SK-N-SH (cell line): ENCODE data around the gene GAB2.

Experiments used
- CHD2 ChIP-seq: fragments of 150-350 bp; IDR thresholded peaks from 2 replicates; pipeline ENCODE4 v1.6.1; 2018; ENCODE audit warnings: low read length; ENCODE audit not compliant: partially characterized antibody
- CTCF ChIP-seq: fragments of 200-600 bp; sonication (generic); IDR thresholded peaks from 2 replicates; pipeline ENCODE4 v1.6.1; 2017; ENCODE audit warnings: antibody characterized with exemption, mild to moderate bottlenecking, moderate library complexity
- EP300 ChIP-seq, 2 experiments: IDR thresholded peaks; 2 replicates each; pipeline versions ENCODE4 v1.4.0 to v1.6.1; 2012; ENCODE audit warnings: borderline replicate concordance in 1 of 2, low read depth in 1 of 2, low read length in 1 of 2
- MEF2A ChIP-seq: IDR thresholded peaks from 2 replicates; pipeline ENCODE4 v1.4.0; 2012; ENCODE audit warnings: low read depth, borderline replicate concordance
- NRF1 ChIP-seq: IDR thresholded peaks from 2 replicates; pipeline ENCODE4 v1.6.1; 2012; ENCODE audit warnings: low read depth, mild to moderate bottlenecking, low read length
- POLR2AphosphoS5 ChIP-seq: IDR thresholded peaks from 2 replicates; pipeline ENCODE4 v1.6.1; 2012; ENCODE audit warnings: low read depth, low read length
- RAD21 ChIP-seq: IDR thresholded peaks from 2 replicates; pipeline ENCODE4 v1.6.1; 2012; ENCODE audit warnings: mild to moderate bottlenecking, low read length
- REST ChIP-seq: IDR thresholded peaks from 2 replicates; pipeline ENCODE4 v1.6.1; 2012; ENCODE audit warnings: mild to moderate bottlenecking, low read depth, low read length, moderate library complexity
- SIN3A ChIP-seq: IDR thresholded peaks from 2 replicates; pipeline ENCODE4 v1.6.1; 2012; ENCODE audit warnings: low read depth, mild to moderate bottlenecking, low read length, moderate library complexity, borderline replicate concordance
- TCF12 ChIP-seq: IDR thresholded peaks from 2 replicates; pipeline ENCODE4 v1.4.0; 2012
- USF1 ChIP-seq: IDR thresholded peaks from 2 replicates; pipeline ENCODE4 v1.4.0; 2012; ENCODE audit warnings: low read depth, borderline replicate concordance

- TF ChIP-seq REST = no peak
- TF ChIP-seq POLR2AphosphoS5 = no peak
- TF ChIP-seq MEF2A = no peak
- no peak for TF ChIP-seq NRF1
- TF ChIP-seq CTCF = no peak
- TF ChIP-seq EP300 (IDR thresholded peaks at IDR 0.05; ENCODE audit: borderline replicate concordance in 1 of 2, low read depth in 1 of 2, low read length in 1 of 2) = no peak
- TF ChIP-seq RAD21 = no peak
- TF ChIP-seq SIN3A = no peak
- no peak for TF ChIP-seq USF1
- no peak for TF ChIP-seq TCF12
- no peak for TF ChIP-seq CHD2
Observed at GRCh38 chr11:78331711-78332110, 85.9 kb downstream of the GAB2 start.
